HepG2 (cell line): ENCODE measurements around the gene PPCDC. TPM values are rescaled to one million over a fixed set of nuclear protein-coding genes. Genes with fewer than 3 reads are reported as not detected.

Source experiments
- ATF7 ChIP-seq, 2 experiments: fragments of 450-650 bp in 1 of 2; sonication (generic) in 1 of 2; formaldehyde crosslinking in 1 of 2; IDR thresholded peaks; 2 replicates each; pipeline versions ENCODE4 v1.4.0 to v1.6.1; 2016 to 2020; ENCODE audit warnings: antibody characterized with exemption in 1 of 2, mild to moderate bottlenecking in 1 of 2, missing genetic modification reagents in 1 of 2
- CTCF ChIP-seq: sonication (generic); formaldehyde crosslinking; IDR thresholded peaks from 2 replicates; pipeline ENCODE4 v1.5.0; 2020; ENCODE audit warnings: mild to moderate bottlenecking, missing genetic modification reagents, moderate library complexity
- KLF13 ChIP-seq: sonication (generic); formaldehyde crosslinking; IDR thresholded peaks from 2 replicates; pipeline ENCODE4 v1.4.0; 2020; ENCODE audit warnings: mild to moderate bottlenecking, missing genetic modification reagents
- KMT2A ChIP-seq: sonication (generic); formaldehyde crosslinking; IDR thresholded peaks from 2 replicates; pipeline ENCODE4 v1.4.0; 2020; ENCODE audit warnings: missing genetic modification reagents
- PBX3 ChIP-seq: sonication (generic); formaldehyde crosslinking; IDR thresholded peaks from 2 replicates; pipeline ENCODE4 v1.8.1; 2023; ENCODE audit warnings: missing genetic modification reagents, inconsistent platforms, borderline replicate concordance
- POLR2A ChIP-seq, 2 experiments: IDR thresholded peaks; 2 replicates each; pipeline ENCODE4 v1.6.1; 2011; ENCODE audit warnings: low read depth in 2 of 2, low read length in 2 of 2, mild to moderate bottlenecking in 1 of 2, moderate library complexity in 1 of 2; ENCODE audit not compliant: insufficient read depth in 1 of 2
- ZC3H13 ChIP-seq: sonication (generic); formaldehyde crosslinking; IDR thresholded peaks from 2 replicates; pipeline ENCODE4 v1.8.1; 2023; ENCODE audit warnings: mild to moderate bottlenecking, missing genetic modification reagents, moderate library complexity
- ZFP1 ChIP-seq: IDR thresholded peaks from 2 replicates; pipeline ENCODE4 v1.6.1; 2016
- ZFX ChIP-seq: sonication (generic); formaldehyde crosslinking; IDR thresholded peaks from 2 replicates; pipeline ENCODE4 v1.4.0; 2020; ENCODE audit warnings: mild to moderate bottlenecking, low read depth, missing genetic modification reagents, moderate library complexity
- ZNF225 ChIP-seq: sonication (generic); formaldehyde crosslinking; IDR thresholded peaks from 2 replicates; pipeline ENCODE4 v1.4.0; 2020; ENCODE audit warnings: mild to moderate bottlenecking, missing genetic modification reagents
- ZNF768 ChIP-seq: sonication (generic); formaldehyde crosslinking; IDR thresholded peaks from 2 replicates; pipeline ENCODE4 v1.4.0; 2020; ENCODE audit warnings: missing genetic modification reagents
- ZNF878 ChIP-seq: sonication (generic); formaldehyde crosslinking; IDR thresholded peaks from 2 replicates; pipeline ENCODE4 v1.8.1; 2023; ENCODE audit warnings: mild to moderate bottlenecking, missing genetic modification reagents, moderate library complexity
- polyA plus RNA-seq, 8 experiments: library from polyadenylated mRNA; depleted of rRNA in 3 of 8; stranded (reverse) in 7 of 8; unstranded in 1 of 8; fragments of >200 nt; fragmentation: Illumina TruSeq in 4 of 8; extraction: Trizol in 4 of 8; gene quantifications; 2 replicates each; pipeline versions ENCODE4 v1.2.1 to v1.2.3, GENCODE V29; 2011 to 2016; ENCODE audit warnings: low read depth in 4 of 8, missing spikeins in 1 of 8, mixed read lengths in 1 of 8; ENCODE audit not compliant: insufficient read depth in 1 of 8
- total RNA-seq, 5 experiments: library from RNA; depleted of rRNA; stranded (reverse); fragments of >200 nt; fragmentation: Illumina TruSeq; extraction: Trizol; gene quantifications; 2 replicates each; pipeline ENCODE4 v1.2.3, GENCODE V29; 2016; ENCODE audit warnings: low read depth in 1 of 5
- TF ChIP-seq, protein P1 (sequence below): sonication (generic); formaldehyde crosslinking; IDR thresholded peaks from 2 replicates; pipeline ENCODE4 v1.4.0; 2020; ENCODE audit warnings: low read depth, mild to moderate bottlenecking, missing genetic modification reagents

Gene PPCDC
- total and polyA plus RNA-seq, 2 of the 13 experiments (the other 11 are each of a cell fraction or from before 2014, with no cell fraction given): 12.3 to 12.8 TPM

GRCh38 chr15:75051711-75052110 lies 28.3 kb downstream of the PPCDC start (continued):
- TF ChIP-seq ZNF225 (CRISPR knock-in tag) (no peak), ATF7 (IDR thresholded peaks at IDR 0.05) (no peak), ATF7 (CRISPR knock-in tag; IDR thresholded peaks at IDR 0.05) (no peak), ZFX (CRISPR knock-in tag) (0 out of 2 replicates have a peak, but pooled peaks have one; percentile 16), ZNF878 (no peak), PBX3 (no peak), CTCF (no peak), KLF13 (CRISPR knock-in tag) (no peak), ZNF768 (CRISPR knock-in tag) (peak; percentile 59; the same call in 1 of the 2 replicates), POLR2A (IDR thresholded peaks at IDR 0.05; ENCODE audit: insufficient read depth in 1 of 2, low read depth in 2 of 2, low read length in 2 of 2) (no peak), ZFP1 (CRISPR knock-in tag) (no peak), KMT2A (CRISPR knock-in tag) (no peak), ZC3H13 (CRISPR knock-in tag) (no peak)
- TF ChIP-seq, protein P1, sequence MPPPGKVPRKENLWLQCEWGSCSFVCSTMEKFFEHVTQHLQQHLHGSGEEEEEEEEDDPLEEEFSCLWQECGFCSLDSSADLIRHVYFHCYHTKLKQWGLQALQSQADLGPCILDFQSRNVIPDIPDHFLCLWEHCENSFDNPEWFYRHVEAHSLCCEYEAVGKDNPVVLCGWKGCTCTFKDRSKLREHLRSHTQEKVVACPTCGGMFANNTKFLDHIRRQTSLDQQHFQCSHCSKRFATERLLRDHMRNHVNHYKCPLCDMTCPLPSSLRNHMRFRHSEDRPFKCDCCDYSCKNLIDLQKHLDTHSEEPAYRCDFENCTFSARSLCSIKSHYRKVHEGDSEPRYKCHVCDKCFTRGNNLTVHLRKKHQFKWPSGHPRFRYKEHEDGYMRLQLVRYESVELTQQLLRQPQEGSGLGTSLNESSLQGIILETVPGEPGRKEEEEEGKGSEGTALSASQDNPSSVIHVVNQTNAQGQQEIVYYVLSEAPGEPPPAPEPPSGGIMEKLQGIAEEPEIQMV (CRISPR knock-in tag): no peak
